Pons (tissue), 1 donor: Measurements from ENCODE around the gene CASZ1.

Source experiments
- DNase-seq: peaks from one replicate; pipeline ENCODE4 v3.0.0-alpha.2; 2016; ENCODE audit warnings: low spot score

CASZ1 gene

DNA sequence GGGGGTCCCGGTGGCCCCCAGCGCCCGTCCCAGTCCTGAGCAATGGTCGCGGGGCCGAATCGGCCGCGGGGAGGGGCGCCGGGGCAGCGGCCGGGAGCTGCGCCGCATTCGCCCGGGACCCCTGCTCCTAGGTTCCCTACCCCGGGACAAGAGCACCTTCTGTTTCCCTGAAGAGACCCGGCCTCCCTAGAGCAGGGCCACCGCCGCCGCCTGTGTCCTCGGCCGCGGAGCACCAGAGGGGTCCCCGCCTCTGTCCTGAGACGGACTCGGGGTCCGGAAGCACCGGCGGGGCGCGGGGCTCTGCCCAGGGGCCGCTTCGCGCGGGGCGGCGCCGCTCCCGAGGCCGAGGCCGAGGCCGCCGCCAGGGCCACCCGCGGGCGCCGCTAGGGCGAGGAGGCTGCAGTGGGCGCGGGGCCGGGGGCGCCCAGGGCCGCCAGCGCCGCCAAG is 157.9 kb downstream of the CASZ1 start:
- DNase-seq, result no peak

DNA sequence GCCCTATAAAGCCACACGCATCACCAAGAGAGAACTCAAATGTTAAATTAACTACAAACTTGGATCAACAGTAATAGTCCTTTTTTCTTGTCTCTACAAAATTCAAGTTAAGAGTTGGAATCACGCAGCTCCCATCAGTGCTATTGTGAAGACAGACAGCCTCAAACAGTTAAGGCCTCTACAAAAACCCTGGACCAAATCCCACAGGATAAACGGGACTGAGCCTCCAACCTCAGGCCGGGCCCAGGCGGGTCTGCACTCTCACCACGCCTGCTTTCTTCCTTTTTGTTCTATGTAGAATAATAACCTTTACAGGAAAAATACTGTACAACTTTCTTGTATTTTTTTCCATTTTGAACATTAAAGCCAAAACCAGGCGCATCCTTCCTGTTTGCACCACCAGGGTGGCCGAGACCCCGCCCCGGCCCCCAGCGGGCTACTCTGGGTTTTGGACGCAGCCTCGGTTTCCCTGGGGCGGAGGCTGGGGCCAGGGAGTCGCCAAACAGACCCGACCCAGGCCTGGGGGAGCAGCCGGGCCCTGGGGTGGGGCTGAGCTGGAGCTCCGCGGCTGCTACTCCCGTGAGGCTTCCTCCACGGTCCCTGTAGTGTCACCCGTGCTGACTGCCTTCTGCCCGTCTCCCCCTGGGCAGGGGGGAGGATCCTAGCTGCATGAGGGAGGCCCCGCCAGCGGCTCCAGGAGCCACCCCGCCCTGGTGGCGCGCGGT is 158.4 kb downstream of the CASZ1 start:
- DNase-seq, result no peak

DNA sequence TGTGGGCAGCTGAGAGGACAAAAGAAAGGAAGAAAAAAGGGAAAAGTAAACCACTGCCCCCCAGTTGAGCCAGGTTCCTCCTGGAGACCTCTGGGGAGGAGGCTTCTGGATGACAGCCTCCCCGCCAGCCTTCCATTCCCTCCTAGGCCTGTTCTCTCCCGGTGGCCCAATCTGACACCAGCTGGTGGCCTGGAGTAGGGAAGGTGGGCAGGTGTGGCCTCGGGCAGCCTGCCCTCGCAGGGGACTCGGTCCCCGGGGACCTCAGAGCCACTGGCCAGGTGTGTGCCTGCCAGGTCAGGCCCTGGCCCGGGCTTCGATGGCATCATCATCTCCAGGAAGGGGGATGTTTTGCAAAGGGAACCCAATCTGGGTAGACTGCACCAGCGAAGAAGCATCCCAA is 159.0 kb downstream of the CASZ1 start:
- no peak for DNase-seq

DNA sequence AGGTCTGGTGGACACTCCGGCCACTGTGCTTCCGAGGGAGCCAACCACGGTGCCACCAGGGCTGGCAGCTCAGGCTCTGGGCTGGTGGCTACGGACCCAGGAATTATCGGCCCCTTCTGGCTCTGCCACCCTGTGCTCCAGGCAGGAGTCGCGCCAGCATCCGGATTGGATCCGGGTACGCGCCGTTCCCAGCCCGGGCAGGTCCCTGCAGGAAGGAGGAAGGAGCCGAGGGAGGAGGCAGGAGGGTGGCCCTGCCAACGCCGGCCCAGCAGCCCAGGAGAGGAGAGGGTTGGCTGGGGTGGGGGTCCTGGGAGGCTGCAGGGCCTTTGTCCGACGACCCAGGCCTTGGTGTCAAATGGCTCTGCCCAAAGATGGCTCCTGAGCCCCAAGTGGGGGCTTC is 160.5 kb downstream of the CASZ1 start:
- no peak for DNase-seq

DNA sequence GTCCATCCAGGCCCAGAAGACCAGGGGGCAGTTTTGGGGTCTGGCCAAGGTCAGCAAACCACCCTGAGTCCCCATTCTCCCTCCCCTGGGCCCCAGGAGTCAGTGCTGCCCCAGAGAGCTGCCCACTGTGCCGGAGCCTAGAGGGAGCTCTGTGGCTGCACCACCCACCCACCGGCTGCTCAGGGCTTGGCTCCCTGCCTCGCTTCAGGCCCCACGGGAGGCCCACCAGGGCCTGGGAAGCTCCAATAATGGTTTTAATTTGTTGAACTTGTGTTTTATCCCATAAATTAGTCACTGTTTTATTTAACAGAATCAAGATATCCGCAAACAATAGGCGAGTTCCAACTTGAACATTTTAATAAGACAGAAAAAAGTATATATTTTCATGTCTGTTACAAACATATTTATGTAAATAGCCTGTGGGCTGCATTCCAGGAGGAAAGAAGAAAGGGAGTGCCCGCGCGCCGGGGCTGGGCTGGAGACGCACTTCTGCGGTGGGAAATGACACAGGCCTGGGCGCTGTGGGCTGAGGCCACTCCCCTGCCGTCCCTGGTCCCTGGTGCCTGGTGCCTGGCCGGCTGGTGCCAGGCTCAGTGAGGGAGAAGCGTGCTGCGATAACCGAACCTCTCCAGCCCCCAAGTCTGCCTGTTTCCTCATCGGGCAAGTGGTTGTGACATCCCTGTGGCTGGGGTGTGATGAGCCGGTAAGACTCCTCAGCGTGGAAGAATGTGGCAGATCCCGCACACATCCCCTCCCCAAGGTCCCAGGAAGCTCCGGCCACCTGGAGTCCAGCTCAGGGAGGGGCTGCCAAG is 161.2 kb downstream of the CASZ1 start:
- DNase-seq, result no peak

DNA sequence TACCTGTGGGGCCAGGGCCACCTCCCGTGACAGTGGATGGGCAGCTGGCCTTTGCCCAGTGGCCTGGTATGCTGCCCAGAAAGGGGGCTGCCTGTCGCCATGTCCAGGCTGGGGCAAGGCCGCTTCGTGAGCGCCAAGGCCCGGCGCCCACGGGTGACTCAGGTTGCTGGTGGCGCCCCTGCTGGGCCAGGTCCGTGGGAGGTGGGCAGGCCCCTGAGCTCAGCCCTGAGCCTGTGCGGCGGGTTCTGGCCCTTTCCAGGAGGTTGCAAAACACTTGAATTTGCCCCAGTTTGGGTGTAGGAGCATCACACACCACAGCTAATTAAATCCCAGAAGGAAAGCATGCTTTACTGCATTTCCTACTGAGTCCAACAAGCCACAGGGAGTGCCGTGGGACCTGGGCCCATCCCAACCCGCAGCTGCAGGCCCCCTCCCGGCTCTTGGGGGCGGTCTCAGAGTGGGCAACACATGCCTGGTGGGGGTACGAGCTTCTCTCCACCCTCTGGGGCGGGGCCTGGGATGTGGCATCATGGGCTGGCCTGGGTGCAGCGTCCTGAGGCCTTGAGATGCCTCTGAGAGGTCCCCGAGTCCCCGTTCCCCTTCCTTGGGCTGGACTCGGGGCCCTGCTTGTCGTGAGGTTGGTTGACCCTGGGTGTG is 161.9 kb downstream of the CASZ1 start:
- no peak for DNase-seq

DNA sequence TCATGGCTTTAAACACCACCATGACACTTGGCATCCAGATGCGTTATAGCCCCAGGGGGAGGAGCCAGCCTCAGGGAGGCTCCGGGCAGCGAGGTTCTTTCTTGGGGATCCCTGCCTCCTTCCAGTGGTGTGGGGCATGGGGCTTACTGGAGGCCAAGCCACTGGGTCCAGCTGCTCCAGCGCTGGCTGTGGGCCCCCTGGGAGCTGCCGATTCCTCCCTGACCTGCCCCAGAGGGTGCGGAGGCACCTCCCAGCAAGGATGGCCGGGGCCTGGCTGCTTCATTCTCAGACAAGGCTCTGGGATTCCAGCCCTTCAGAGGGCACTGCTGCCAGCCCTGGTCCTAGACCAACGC is 162.4 kb downstream of the CASZ1 start:
- no peak for DNase-seq

DNA sequence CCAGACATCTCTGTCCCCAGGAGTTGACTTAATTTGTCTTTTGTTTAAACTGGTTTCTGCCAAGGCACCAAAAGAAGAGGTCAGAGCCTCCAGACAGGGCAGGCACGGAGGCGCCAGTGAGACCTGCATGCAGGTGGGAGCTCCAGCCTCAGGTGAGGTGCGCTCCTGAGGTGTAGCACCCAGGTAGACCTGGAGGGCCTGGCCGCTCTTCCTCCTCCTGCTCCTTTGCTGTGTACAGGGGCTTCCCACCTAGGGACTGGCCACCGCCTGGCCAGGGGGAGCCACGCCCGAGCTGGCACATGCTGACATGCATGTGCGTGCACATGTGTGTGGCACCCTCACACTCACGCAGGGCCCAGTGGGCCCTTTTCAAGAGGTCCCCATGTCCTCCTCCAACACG is 163.0 kb downstream of the CASZ1 start:
- no peak for DNase-seq

DNA sequence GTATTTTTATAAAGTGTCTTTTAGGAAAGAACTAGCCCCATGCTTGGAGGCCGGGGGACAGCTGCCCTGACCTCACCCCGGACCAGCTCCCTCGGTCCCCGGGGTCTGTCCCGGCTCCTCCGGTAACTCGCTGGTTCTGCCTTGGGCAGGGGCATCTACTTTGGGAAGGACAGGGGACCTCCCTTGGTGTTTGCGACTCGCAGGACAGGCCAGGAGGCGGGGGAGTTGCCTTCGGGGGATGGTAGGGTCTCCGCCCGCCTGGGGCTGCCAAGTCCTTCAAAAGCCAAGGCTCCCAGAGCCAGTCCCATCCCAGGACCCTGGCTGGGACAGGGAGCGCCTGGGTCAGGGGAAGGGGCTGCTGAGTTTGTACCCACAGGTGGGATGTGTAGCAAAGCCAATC is 163.8 kb downstream of the CASZ1 start:
- no peak for DNase-seq

DNA sequence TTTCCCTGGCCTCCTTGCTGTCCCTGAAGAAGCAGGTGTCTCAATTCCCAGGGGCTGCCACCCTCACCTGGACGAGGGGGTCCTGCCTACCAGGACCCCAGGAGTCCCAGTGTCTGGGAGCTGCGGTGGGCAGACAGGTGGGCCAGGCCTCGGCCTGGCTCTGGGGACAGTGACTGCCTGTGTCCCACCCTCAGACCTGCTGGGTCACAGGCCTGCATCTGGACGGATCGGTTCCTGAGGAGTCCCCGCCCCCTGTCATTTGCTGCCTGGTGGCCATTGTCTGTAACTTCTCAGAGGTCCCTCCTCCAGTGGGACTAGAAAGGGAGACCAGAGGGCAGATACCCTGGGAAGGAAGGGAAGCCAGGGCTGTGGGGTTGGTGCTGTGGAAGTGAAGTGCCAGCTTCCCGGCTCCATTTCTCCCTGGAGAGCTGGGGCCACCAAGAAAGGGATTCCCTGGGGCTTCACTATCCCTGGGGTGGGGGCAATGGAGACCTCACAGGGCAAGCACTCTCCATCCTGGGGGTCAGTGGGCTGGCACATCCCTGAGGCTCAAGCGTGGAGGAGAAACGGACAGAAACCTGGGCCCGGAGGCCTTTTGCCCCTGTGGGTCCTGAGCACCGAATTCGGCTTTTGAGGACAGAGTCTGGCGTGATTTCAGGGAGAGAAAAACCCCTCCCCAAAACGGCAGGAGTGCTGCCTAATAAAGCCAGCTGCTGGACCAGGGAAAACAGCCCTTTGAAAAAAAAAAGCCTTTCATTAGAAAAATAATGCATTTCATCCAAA is 164.4 kb downstream of the CASZ1 start:
- no peak for DNase-seq

DNA sequence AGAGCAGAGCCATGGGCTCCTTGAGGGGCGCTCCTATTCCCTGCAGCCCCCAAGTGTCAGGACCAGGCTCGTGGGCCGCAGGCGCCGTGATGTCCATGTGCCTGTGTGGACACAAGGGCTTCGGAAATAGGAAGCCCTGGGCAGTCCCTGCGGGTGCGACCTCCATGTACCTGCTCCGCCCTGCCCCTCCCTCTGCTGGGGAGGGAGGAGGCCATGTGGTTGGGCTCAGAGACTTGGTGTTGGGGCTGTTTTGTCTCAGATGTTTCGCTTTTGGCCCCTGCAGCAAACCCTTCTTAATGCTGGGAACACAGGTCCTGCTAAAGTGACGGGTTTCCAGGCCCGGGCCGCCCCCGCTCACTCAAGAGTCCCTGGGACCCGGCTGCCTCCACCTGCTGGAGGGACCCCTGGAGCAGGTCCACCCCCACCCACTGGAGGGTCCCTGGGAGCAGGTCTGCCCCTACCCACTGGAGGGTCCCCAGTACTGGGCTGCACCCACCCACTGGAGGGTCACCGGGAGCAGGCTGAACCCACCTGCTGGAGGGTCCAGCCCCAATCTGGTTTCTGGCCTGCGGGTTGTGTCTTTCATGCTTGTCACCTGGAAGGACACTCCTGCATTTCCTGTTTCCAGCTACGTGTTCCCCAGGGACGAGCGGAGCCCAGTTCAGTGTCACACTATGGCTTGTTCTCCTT is 165.2 kb downstream of the CASZ1 start:
- DNase-seq, result no peak

DNA sequence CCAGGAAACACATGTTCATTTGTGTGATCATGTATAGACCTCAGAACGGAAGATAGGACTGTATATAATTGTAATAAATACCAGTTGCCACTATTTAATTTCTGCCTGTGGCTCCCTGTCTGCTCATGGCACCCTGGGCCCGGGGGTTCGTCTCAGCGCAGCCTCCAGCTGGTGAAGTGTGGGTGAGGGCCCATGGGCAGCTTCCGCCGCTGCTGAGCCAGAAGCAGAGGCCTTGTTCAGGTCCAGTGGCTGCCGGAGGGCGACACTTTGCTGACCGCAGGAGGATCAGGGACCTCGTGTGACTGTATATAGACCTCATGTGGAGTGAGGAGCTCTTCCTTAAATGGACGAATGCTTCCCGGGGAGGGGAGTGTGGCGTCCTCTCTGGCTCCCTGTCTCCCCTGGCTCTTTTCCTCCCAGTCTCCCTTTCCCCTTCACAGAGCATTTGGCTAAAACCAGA is 165.8 kb downstream of the CASZ1 start:
- DNase-seq, result no peak

DNA sequence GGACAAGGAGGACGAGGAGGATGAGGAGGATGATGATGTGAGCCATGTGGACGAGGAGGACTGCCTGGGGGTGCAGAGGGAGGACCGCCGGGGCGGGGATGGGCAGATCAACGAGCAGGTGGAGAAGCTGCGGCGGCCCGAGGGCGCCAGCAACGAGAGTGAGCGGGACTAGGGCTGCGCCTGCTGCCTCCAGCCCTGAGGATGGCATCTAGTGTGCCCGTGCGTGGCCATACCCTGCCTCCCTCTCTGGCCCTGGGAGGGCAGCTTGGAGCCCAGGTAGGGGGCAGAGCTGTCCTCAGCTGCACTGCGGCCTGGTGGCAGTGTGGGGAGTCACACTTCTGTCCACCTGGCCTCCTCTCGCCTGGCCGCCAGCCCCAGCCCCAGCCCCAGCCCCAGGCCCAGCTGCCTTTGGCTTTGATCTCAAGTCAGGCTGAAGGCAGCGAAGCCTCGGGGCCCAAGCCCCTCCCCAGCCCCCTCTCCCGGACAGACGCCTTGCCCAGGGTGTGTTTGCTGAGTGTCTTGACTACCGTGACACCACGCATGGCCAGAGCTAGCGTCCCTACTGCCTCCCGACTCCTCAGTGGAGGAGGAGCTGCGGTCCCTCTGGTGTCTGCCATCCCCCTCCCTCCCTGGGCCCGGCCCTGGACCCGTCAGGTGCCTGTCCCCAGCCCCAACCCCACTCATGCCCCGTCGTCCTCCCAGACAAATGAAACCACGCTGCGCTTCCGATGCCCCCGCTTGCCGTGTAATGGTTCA is 166.5 kb downstream of the CASZ1 start:
- DNase-seq, result no peak

DNA sequence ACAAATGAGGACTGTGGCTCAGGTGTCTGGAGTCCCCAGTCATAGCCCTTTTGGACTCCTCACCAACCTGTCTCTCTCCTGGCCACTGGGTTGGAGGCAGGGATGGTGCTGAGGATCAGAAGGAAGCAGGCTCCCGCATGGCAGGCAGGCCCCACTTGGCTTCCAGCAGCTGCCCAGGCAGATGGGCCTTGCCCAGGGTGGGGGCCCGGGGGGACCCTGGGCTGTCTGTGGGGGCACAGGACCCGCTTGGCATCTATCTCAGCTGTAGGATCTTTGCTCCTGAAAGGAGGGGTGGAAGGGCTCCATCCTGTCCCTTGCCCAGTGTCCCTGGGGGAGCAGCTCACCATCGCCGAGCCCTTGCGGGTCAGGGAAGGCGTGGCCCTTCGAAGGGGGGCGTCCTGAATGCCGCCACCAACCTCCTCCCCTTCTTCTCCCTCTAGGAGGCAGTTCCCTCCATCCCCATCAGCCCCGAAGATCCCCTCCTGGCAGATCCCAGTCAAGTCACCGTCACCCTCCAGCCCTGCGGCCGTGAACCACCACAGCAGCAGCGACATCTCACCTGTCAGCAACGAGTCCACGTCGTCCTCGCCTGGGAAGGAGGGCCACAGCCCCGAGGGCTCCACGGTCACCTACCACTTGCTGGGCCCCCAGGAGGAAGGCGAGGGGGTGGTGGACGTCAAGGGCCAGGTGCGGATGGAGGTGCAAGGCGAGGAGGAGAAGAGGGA is 167.2 kb downstream of the CASZ1 start:
- DNase-seq, result no peak

DNA sequence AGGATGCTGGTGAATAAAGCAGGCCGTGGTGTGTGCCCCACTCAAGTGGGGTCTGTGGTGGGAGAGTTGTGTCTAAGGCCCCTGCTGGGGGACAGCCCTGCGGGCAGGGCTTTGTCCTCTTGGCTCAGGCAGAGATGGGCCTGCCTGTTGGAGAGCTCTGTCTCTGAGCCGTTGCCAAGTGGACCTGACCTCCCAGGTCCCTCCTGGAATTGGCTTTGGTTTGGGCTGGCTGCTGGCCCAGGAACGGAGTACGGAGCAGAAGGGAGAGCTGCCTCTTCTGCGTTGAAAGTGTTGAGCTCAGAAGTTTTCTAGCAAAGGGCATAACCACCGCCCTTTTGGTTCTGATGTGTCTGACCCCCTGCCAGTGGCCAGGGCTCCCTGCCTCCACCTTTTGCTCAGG is 167.8 kb downstream of the CASZ1 start:
- DNase-seq, result peak; percentile 6

DNA sequence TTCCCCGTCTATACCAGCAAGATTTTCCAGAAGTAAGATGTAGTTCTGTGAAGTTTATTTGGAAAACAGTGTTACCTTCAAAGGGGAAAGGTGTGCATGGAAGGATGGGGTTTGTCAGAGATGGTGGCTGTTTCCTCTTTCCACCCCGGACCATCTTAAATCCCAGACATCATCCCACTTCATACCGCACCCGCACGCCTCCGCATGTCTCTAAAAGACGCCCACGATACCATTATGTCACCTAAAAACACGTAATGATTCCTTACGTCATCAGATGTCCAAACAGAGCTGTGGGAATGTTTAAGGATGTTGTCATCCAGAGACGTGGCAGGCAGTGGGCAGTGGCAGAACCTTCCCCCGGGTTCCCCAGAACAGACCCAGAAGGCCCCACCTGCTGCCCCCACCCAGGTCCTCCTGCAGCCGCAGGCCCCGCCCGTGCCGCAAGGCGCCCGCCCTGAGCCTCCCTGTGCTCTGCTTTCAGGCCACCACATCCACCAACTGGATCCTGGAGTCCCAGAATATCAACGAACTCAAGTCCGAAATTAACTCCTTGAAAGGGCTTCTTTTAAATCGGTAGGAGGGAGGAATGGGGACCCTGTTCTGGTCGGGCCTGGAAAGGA is 169.5 kb downstream of the CASZ1 start:
- DNase-seq, result no peak

DNA sequence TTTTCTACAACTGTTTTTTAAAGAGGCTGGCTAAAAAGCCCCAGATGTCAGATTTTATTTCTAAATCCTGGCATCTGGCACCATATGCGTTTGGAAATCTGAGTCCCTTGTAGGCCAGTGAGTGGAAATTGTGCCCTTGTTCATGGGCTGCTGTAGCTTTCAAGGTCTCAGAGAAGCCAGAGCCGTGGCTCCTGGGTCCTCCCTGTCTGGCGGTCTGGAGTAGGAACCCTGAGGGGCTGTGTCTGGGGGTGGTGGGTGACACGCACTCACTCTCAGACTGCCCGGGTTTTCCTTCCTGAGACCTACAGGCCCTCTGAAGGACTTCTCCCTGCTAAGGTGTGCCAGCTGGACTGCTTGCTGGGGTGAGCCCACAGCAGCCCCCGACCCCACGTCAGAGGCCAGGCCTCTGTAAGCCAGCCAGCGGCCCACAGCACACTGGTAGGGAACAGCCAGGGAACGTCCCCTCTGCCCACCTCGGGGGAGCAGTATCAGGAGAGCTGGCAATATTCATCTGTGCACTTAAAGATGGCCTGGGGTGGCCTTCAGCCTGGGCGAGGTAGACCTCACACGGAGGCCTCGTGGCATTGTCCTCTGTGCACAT is 170.2 kb downstream of the CASZ1 start:
- DNase-seq, result no peak

DNA sequence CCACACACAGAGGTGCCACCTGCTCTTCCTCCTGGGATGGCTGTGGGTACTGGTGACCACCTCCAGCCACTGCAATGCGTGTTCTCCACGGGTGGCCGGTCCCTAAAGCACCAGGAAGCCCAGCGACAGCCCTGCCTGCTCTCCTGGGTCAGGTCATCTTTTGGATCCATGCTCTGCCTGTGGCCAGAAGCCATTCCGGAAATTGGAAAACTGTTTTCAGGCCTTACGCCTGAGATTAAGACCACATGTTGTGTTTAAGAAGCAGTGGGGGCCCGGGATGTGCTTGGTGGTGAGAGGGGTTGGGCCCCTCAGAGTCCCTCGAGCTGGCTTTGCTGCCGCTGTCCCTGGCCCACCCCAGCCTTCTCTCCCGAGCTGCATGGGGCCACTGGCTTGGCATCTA is 170.9 kb downstream of the CASZ1 start:
- no peak for DNase-seq

DNA sequence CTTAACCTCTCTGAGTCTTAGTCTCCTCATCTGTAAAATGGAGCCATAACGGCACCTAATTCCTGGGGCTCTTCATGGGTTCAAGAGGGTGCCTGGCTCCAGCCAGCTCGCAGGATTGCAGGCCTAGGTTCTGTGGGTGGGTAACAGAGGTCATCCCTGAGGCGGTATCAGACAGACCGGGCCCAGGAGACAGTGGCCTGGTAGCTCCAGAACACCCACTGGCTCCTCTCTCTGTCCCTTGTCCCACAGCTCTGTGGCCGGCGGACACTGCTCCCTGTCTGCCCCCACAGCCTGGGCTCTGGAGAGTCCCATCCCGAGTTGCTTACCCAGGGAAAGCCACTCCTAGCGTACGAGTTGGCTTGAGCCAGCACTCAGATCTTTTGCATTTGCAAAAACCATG is 171.4 kb downstream of the CASZ1 start:
- DNase-seq, result no peak
